HG03432 (cell line): Measurements from ENCODE around the gene MAGI2.

Experiments
- ATAC-seq: cut with Tn5 transposase; IDR thresholded peaks from one replicate; pipeline ENCODE4 v1.9.1; 2021; ENCODE audit warnings: mild to moderate bottlenecking, moderate library complexity; ENCODE audit not compliant: unreplicated experiment

The MAGI2 gene

GRCh38 chr7:79180533-79180932 lies 272.9 kb downstream of the MAGI2 start:
- ATAC-seq: no peak

GRCh38 chr7:79176859-79177477 lies 276.5 kb downstream of the MAGI2 start:
- no peak for ATAC-seq

DNA sequence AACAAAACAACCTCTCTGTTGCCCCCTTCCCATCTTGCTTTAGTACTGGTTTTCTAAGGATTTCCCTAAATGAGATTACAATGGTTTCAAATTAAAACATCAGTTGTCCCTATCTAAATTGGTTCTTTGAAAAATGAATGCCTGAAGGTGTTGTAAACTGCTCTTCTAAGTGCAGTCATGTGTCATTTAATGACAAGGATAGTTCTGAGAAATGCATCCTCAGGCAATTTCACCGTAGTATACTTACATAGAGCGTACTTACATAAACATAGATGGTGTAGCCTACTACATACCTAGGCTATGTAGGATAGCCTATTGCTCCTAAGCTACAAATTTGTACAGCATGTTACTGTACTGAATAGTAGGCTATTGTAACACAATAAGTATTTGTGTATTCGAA lies 278.1 kb downstream of the MAGI2 start:
- ATAC-seq: no peak

DNA sequence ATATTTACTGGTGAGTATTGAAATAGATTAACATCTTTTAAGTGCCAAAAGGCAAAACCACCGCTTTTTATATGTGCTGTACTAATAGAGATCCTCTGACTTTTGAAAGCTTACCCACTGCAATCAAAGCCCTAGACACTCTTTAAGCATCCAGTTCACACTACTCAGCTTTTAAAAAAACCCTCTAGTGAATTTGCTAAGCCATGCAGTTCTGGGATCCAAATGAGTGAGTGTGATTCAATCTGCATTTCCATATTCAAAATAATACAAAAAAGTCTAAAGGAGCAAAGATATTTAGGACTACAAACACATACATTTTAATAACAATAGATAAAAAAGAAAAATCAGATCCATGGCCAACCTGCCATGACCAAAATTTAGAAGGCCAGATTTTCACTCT lies 288.2 kb downstream of the MAGI2 start:
- no peak for ATAC-seq

DNA sequence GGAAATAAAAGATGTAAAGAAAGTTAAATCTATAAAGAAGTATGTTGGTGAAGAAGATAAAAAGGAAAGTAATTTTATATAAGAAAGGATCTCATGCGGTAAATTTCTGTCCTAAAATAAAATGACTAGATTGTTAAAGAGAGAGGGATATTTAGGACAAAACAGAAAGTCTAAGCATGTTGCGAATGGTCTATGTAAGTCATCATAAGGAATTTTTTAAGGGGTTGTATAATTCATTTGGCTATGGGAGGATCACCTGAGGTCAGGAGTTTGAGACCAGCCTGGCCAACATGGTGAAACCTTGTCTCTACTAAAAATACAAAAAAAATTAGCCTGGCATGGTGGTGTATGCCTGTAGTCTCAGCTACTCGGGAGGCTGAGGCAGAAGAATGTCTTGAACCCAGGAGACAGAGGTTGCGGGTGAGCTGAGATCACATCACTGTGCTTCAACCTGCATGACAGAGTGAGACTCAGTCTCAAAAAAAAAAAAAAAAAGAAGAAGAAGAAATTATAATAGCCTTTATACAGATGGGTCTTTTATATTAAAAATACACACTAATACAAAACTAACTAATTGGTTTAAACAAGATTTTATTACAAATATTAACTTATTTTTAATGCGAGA lies 294.3 kb downstream of the MAGI2 start:
- ATAC-seq: no peak

DNA sequence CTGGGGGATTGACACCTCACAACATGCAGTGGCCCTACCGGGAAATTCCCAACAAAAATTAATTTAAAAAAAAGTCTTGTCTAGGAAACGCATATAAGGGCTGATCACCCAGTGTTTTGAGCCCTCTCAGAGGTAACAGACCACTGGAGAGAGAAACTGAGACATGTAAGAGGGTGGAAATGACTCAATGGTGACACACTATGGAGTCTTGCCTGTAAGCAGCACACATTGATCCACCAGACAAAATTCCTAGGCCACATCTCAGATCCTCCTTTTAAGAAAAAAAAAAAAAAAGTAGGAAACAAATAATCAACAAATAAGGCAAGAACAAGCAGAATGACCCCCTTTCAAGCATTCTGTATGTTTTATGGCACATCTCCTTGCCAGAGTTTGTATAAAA lies 296.2 kb downstream of the MAGI2 start:
- no peak for ATAC-seq

DNA sequence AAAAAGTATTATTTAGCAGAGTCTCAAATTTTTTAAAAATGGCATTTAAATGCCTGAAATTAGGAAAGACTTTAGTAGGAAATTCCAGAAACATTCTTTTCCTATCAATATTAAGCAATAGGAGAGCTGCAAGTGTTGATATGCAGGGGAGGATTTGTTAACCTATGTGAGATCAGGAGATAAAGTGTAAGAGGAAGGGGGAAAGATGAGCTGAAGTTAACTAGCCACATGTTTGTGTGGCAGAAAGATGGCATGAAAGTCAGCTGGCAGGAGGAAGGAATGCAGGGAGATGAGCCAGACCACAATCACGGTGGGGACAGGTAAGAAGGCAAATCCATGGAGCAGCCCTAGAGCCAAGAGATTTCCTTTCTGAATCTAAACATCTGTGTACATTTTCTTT lies 303.6 kb downstream of the MAGI2 start:
- ATAC-seq: no peak

DNA sequence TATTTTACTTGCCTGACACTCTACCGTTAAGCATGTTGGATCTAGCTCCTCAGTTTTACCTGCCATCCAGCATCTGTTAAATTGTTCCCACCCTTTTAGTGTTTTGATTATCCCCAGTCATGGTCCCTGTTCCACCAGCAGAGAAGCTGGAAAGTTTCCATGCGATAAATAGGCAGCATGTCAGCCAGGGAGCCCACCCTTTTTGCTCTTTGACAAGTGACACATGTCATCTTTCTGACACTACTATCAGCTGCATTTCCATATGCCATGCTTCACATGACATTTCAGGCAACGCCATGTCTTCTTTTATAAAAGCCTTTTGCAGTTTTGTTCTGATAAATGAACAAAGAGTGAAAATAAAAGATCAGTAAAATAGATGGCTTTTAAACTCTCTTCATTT lies 310.8 kb downstream of the MAGI2 start:
- ATAC-seq: no peak

DNA sequence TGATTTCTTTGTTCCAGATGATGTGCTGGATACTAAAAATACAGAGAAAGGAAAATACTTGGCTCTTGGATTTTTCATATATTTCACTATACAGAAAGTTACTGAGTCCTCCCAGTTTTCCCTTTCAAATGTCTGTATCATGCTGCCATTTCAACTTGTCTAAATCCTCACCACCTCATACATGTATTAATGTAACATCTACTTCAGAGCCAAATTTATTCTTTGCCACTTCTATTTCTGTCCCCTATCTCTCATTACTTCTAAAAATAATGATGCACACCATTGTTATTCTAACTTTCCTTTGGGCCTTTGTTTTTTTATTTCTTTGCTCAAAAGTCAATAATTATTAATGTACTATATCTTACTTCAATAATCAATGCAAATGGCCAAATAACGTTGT lies 312.2 kb downstream of the MAGI2 start:
- ATAC-seq: no peak

DNA sequence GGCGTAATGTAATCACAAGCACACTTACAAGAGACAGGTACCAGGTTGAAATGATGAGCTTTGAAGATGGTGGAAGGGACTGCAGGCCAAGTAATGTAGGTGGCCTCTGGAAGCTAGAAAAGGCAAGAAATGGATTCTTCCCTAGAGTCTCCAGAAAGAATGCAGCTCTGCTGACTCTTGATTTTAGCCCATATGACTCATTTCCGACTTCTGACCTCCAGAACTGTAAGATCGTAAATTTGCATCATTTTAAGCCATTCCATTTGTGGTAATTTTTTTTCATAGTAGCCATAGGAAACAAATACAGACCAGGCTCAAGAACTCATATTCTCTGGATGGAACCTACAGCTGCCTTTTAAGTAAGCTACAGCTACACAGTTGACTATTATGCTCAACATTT lies 315.5 kb downstream of the MAGI2 start:
- no peak for ATAC-seq

GRCh38 chr7:79132844-79133451 lies 320.5 kb downstream of the MAGI2 start:
- ATAC-seq: no peak

GRCh38 chr7:79130715-79131114 lies 322.8 kb downstream of the MAGI2 start:
- ATAC-seq: no peak

GRCh38 chr7:79124331-79124730 lies 329.1 kb downstream of the MAGI2 start:
- ATAC-seq: no peak

GRCh38 chr7:79118143-79118542 lies 335.3 kb downstream of the MAGI2 start:
- ATAC-seq: no peak

DNA sequence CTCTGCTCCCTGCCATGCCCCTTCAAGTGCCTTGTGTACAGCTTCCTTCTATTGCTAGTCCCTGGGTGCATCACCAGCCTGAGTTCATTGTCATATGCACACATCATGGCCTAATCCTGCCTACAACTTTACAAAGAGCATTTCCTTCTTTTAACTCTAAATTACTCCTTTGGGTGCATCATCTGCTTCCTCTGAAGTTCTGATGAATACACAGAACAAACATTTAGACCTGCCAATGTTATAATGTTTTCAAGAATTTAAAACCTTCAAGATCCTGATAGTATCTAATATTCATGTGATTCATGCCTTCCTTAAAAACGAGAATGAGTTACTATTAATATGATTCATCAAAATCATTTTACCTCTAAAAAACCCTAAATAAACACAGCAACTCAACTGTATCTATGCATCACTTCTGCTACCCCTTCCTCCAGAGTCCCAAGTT lies 357.1 kb downstream of the MAGI2 start:
- no peak for ATAC-seq

- no peak for ATAC-seq
Measured at GRCh38 chr7:79093421-79093820, 360.0 kb downstream of the MAGI2 start.

GRCh38 chr7:79091661-79092060 lies 361.8 kb downstream of the MAGI2 start:
- no peak for ATAC-seq

GRCh38 chr7:79091011-79091410 lies 362.5 kb downstream of the MAGI2 start:
- ATAC-seq: no peak

- ATAC-seq: no peak
Measured at GRCh38 chr7:79090543-79090942, 362.9 kb downstream of the MAGI2 start.

DNA sequence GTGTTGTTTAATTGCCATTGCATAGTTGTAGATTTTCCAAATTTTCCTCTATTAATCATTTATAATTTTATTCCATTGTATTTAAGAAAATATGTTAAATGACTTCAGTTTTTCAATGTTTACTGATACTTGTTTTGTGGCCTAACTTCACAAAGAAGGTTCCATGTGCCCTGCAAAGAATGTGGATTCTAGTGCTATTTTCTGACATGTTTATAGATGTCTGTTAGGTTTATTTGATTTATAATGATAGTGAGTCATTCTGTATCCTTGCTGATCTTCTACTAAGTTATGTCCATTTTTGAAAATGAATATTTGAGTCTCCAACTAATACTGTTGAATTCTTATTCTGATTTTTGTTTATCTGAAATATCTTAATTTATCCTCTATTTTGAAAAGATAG lies 369.0 kb downstream of the MAGI2 start:
- no peak for ATAC-seq

DNA sequence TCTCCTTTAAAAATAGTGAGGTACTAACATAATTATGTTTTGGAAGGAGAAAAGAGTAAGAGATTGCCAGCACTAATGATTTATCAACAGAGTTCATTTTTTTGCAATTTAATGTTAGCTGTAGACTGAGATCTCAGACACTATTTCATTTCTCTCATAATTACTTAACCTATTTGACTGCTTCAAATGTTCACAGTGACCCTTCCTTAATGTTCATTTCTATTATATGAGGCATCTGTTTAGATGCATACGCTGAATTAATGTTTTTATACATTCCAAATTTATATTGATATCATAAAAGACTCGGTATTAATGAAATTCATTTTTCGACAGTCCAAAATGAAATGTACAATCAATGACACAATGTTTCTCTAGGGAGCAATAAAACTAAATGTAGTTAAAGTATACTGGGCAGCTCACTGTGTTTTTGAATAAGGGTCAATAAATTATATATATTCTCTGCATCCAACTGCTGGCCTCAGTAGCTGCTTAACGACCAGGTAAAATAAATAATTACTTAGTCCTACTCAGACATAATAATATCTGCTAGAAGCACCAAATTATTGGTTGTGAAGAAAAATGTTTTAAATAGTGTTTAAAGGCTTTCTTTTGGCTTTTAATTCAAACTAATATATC lies 373.4 kb downstream of the MAGI2 start:
- no peak for ATAC-seq

DNA sequence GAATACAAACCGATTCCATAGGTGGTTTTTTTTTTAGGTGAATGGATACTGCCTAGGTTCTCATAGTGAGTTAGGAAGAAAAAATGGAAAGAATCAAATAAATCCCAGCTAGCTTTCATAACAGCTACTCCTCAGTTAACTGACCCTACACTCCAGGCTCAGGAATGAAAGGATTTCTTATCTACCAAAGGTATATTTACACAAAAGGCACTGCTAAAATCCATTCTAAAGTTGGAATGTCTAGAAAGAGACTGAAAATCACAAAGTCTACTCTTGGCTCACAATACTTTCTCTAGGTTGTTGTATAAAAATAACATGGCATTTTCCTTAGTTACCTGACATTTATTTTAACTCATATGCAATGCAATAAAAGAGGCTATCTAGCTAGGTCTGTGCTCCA lies 375.2 kb downstream of the MAGI2 start:
- ATAC-seq: no peak
